Subcutaneous abdominal adipose tissue (tissue), 5 donors: ENCODE data around the gene ARG2.

Source experiments
- H3K27ac ChIP-seq: one replicate; pipeline ENCODE4 v1.7.0; 2013; ENCODE audit warnings: low read depth, mild to moderate bottlenecking, inconsistent platforms, low read length, moderate library complexity
- H3K27me3 ChIP-seq, 5 donors: one replicate each; pipeline ENCODE4 v1.7.0; 2013; ENCODE audit warnings: low read length in 5 of 5, inconsistent platforms in 1 of 5; ENCODE audit not compliant: control insufficient read depth in 5 of 5, insufficient read depth in 4 of 5
- H3K36me3 ChIP-seq, 5 donors: one replicate each; pipeline ENCODE4 v1.7.0; 2013; ENCODE audit warnings: low read length in 5 of 5; ENCODE audit not compliant: control insufficient read depth in 5 of 5, insufficient read depth in 5 of 5
- H3K4me1 ChIP-seq, 5 donors: one replicate each; pipeline ENCODE4 v1.7.0; 2013; ENCODE audit warnings: low read length in 5 of 5, mild to moderate bottlenecking in 3 of 5, moderate library complexity in 1 of 5; ENCODE audit not compliant: control insufficient read depth in 5 of 5, insufficient read depth in 5 of 5
- H3K4me3 ChIP-seq, 5 donors: one replicate each; pipeline ENCODE4 v1.7.0; 2013; ENCODE audit warnings: low read length in 5 of 5, low read depth in 1 of 5
- H3K9ac ChIP-seq, 5 donors: one replicate each; pipeline ENCODE4 v1.7.0; 2013; ENCODE audit warnings: low read length in 5 of 5, mild to moderate bottlenecking in 4 of 5, moderate library complexity in 3 of 5
- H3K9me3 ChIP-seq, 5 donors: one replicate each; pipeline ENCODE4 v1.7.0; 2013; ENCODE audit warnings: low read length in 5 of 5; ENCODE audit not compliant: control insufficient read depth in 5 of 5
- donor health status: healthy.
- donor health status: healthy.
- donor health status: healthy.
- donor health status: healthy.
- donor health status: healthy.

Gene ARG2

GRCh38 chr14:67630186-67630585 lies 10.5 kb downstream of the ARG2 start:
- no peaks in the 10 kb centered on the region for H3K27me3 ChIP-seq
- H3K4me1 ChIP-seq, result no peaks in the 10 kb centered on the region
- H3K9ac ChIP-seq, result no peak overlapping the region
- H3K27ac ChIP-seq, result no peak overlapping the region
- H3K4me3 ChIP-seq, result no peak overlapping the region
- H3K36me3 ChIP-seq, result no peaks in the 10 kb centered on the region
- H3K9me3 ChIP-seq, result no peaks in the 10 kb centered on the region

GRCh38 chr14:67630938-67631337 lies 11.2 kb downstream of the ARG2 start:
- H3K27ac ChIP-seq, result no peak overlapping the region
- H3K9me3 ChIP-seq, result no peaks in the 10 kb centered on the region
- H3K27me3 ChIP-seq, result no peaks in the 10 kb centered on the region
- no peak overlapping the region for H3K9ac ChIP-seq
- no peaks in the 10 kb centered on the region for H3K36me3 ChIP-seq
- H3K4me1 ChIP-seq, result no peaks in the 10 kb centered on the region
- H3K4me3 ChIP-seq, result no peak overlapping the region

DNA sequence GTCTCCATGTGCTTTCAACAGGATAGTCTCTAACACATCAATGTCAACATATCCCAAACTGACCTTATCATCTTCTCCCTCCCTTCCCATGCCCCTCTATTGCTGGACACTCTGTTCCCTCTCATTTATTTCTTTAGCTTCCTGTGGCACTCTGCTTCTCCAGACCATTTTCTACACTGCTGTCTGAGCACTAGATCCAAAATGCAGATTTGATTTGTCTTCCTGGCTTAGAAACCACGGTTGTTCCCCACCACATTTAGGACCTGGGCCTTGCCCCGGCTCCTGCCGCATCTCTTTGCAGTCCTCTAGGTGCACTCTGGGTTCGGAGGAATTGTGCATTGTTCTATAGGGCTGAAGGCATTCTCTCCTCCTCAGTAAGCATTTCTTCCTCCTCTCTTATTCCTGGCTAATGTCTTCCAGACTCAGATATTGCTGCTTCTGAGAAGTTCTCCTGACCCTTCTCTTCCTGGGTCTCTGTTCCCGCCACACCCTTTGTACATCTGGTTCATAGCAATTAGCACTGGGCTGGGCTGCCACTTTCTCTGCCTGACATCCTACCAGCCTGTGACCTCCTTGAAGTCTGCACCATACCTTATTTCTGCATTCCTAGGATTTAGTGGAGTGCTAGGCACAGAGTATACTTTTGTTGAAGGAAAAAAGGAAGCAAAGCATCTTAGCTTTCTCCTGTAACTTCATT lies 13.9 kb downstream of the ARG2 start:
- no peaks in the 10 kb centered on the region for H3K27me3 ChIP-seq
- H3K36me3 ChIP-seq, result no peaks in the 10 kb centered on the region
- H3K27ac ChIP-seq, result no peak overlapping the region
- H3K9me3 ChIP-seq, result no peaks in the 10 kb centered on the region
- H3K9ac ChIP-seq, result no peak overlapping the region
- no peaks in the 10 kb centered on the region for H3K4me1 ChIP-seq
- H3K4me3 ChIP-seq, result no peak overlapping the region

- Histone ChIP-seq H3K9ac (no peak overlapping the region), H3K9me3 (no peaks in the 10 kb centered on the region), H3K4me1 (no peaks in the 10 kb centered on the region), H3K4me3 (no peak overlapping the region), H3K27ac (no peak overlapping the region), H3K27me3 (no peaks in the 10 kb centered on the region), H3K36me3 (no peaks in the 10 kb centered on the region)
These were observed 16.7 kb downstream of the ARG2 start for GRCh38 chr14:67636361-67636919.

GRCh38 chr14:67638642-67639041 lies 18.9 kb downstream of the ARG2 start:
- Histone ChIP-seq H3K27ac (no peak overlapping the region), H3K9ac (no peak overlapping the region), H3K27me3 (no peaks in the 10 kb centered on the region), H3K9me3 (no peaks in the 10 kb centered on the region), H3K4me3 (no peak overlapping the region), H3K36me3 (no peaks in the 10 kb centered on the region), H3K4me1 (no peaks in the 10 kb centered on the region)

DNA sequence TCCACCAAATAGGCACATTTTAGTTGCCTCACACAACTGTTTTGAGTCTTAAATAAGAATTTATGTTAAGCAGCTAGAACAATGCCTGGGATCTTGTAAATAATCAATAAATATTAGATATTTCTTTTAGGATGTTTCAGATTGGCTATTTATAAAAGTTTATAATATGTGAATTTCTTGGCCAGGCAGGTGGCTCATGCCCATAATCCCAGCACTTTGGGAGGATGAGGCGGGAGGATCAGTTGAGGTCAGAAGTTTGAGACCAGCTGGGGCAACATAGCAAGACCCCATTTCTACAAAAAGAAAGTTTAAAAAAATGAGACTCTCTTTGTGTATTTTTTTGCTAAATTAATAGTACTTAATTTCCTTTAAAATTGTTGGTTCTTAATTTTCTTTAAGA lies 21.8 kb downstream of the ARG2 start:
- Histone ChIP-seq H3K9me3 (no peaks in the 10 kb centered on the region), H3K27ac (no peak overlapping the region)

GRCh38 chr14:67641902-67642749 lies 22.4 kb downstream of the ARG2 start:
- Histone ChIP-seq H3K27me3 (no peaks in the 10 kb centered on the region), H3K9ac (no peak overlapping the region), H3K4me1 (no peaks in the 10 kb centered on the region), H3K36me3 (peaks cover 12 to 18% (median 15%) of the 10 kb centered on the region in 5 donors), H3K9me3 (no peaks in the 10 kb centered on the region), H3K4me3 (no peak overlapping the region), H3K27ac (no peak overlapping the region)

More for the DNA sequence above, 21.8 kb downstream of the ARG2 start:
- no peak overlapping the region for H3K9ac ChIP-seq
- peaks cover 5 to 12% (median 10%) of the 10 kb centered on the region in 5 donors for H3K36me3 ChIP-seq
- H3K4me1 ChIP-seq, result no peaks in the 10 kb centered on the region
- no peaks in the 10 kb centered on the region for H3K27me3 ChIP-seq
- no peak overlapping the region for H3K4me3 ChIP-seq

- no peak overlapping the region for H3K9ac ChIP-seq
- H3K27me3 ChIP-seq, result no peaks in the 10 kb centered on the region
- H3K4me3 ChIP-seq, result no peak overlapping the region
- no peaks in the 10 kb centered on the region for H3K9me3 ChIP-seq
- H3K36me3 ChIP-seq, result peaks cover 24 to 33% (median 30%) of the 10 kb centered on the region in 5 donors
- H3K27ac ChIP-seq, result no peak overlapping the region
- no peaks in the 10 kb centered on the region for H3K4me1 ChIP-seq
These were observed 24.0 kb downstream of the ARG2 start for GRCh38 chr14:67643713-67644112.

GRCh38 chr14:67644428-67644827 lies 24.7 kb downstream of the ARG2 start:
- Histone ChIP-seq H3K27me3 (no peaks in the 10 kb centered on the region), H3K36me3 (peaks cover 31 to 40% (median 37%) of the 10 kb centered on the region in 5 donors), H3K27ac (no peak overlapping the region), H3K4me1 (no peaks in the 10 kb centered on the region), H3K4me3 (no peak overlapping the region), H3K9me3 (no peaks in the 10 kb centered on the region), H3K9ac (no peak overlapping the region)

DNA sequence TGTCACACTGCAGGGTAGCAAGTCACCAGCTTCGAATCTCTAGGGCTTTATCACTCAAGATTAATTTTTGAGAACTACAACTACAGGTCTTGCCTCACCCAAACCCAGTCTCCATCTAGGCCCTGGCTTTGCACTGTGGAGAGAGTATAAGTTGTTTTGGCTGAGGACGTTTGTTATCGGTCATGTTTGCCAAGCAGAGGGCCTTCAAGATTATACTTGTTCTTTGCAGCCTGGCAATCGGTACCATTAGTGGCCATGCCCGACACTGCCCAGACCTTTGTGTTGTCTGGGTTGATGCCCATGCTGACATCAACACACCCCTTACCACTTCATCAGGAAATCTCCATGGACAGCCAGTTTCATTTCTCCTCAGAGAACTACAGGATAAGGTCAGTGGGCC lies 25.7 kb downstream of the ARG2 start:
- H3K4me3 ChIP-seq, result no peak overlapping the region
- no peak overlapping the region for H3K9ac ChIP-seq
- no peaks in the 10 kb centered on the region for H3K9me3 ChIP-seq
- H3K4me1 ChIP-seq, result no peaks in the 10 kb centered on the region
- H3K36me3 ChIP-seq, result peaks cover 40 to 50% (median 46%) of the 10 kb centered on the region in 5 donors
- no peaks in the 10 kb centered on the region for H3K27me3 ChIP-seq
- H3K27ac ChIP-seq, result no peak overlapping the region
